Coronary artery (tissue), 2 donors: Measurements from ENCODE around the gene ACAP3.

Experiments used
- DNase-seq: peaks from one replicate; pipeline ENCODE4 v3.0.0-alpha.2; 2017; ENCODE audit warnings: low spot score
- H3K27ac ChIP-seq, 2 donors: fragments of 200-600 bp; sonication (generic); one replicate each; pipeline ENCODE4 v1.5.1; 2016 to 2019
- H3K4me3 ChIP-seq: fragments of 200-600 bp; sonication (generic); 2 replicates; pipeline ENCODE4 v1.5.1; 2016; ENCODE audit warnings: mild to moderate bottlenecking, moderate library complexity
- TF ChIP-seq, protein P1 (sequence below): fragments of 200-600 bp; sonication (generic); IDR thresholded peaks from one replicate; pipeline ENCODE4 v1.5.1; 2019; ENCODE audit warnings: antibody characterized with exemption

Gene ACAP3

DNA sequence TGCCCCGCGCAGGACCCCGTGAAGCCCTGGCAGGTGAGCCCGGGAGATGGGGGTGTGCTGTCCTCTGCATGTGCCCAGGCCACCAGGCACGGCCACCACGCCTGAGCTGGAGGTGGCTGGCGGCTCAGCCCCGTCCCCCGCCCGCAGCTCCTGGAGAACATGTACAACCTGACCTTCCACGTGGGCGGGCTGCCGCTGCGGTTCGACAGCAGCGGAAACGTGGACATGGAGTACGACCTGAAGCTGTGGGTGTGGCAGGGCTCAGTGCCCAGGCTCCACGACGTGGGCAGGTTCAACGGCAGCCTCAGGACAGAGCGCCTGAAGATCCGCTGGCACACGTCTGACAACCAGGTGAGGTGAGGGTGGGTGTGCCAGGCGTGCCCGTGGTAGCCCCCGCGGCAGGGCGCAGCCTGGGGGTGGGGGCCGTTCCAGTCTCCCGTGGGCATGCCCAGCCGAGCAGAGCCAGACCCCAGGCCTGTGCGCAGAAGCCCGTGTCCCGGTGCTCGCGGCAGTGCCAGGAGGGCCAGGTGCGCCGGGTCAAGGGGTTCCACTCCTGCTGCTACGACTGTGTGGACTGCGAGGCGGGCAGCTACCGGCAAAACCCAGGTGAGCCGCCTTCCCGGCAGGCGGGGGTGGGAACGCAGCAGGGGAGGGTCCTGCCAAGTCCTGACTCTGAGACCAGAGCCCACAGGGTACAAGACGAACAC lies 25.2 kb upstream of the ACAP3 start:
- H3K27ac ChIP-seq, result no peak overlapping the region
- TF ChIP-seq, protein P1, sequence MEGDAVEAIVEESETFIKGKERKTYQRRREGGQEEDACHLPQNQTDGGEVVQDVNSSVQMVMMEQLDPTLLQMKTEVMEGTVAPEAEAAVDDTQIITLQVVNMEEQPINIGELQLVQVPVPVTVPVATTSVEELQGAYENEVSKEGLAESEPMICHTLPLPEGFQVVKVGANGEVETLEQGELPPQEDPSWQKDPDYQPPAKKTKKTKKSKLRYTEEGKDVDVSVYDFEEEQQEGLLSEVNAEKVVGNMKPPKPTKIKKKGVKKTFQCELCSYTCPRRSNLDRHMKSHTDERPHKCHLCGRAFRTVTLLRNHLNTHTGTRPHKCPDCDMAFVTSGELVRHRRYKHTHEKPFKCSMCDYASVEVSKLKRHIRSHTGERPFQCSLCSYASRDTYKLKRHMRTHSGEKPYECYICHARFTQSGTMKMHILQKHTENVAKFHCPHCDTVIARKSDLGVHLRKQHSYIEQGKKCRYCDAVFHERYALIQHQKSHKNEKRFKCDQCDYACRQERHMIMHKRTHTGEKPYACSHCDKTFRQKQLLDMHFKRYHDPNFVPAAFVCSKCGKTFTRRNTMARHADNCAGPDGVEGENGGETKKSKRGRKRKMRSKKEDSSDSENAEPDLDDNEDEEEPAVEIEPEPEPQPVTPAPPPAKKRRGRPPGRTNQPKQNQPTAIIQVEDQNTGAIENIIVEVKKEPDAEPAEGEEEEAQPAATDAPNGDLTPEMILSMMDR, result no peak
- DNase-seq, result no peak
- no peak overlapping the region for H3K4me3 ChIP-seq

GRCh38 chr1:1332031-1332755 lies 24.5 kb upstream of the ACAP3 start:
- Histone ChIP-seq H3K4me3 (no peak overlapping the region), H3K27ac (no peak overlapping the region)
- TF ChIP-seq, protein P1, result no peak
- DNase-seq, result no peak

GRCh38 chr1:1331068-1331965 lies 23.6 kb upstream of the ACAP3 start, which contains the start of gene TAS1R3:
TAS1R3 (plus strand) TSS chr1:1331280; CDS start chr1:1331346, 66 bp downstream.
- no peak for DNase-seq
- Histone ChIP-seq H3K27ac (no peak within 1 kb of the TSS), H3K4me3 (no peak within 1 kb of the TSS)
- TF ChIP-seq, protein P1, result no peak

DNA sequence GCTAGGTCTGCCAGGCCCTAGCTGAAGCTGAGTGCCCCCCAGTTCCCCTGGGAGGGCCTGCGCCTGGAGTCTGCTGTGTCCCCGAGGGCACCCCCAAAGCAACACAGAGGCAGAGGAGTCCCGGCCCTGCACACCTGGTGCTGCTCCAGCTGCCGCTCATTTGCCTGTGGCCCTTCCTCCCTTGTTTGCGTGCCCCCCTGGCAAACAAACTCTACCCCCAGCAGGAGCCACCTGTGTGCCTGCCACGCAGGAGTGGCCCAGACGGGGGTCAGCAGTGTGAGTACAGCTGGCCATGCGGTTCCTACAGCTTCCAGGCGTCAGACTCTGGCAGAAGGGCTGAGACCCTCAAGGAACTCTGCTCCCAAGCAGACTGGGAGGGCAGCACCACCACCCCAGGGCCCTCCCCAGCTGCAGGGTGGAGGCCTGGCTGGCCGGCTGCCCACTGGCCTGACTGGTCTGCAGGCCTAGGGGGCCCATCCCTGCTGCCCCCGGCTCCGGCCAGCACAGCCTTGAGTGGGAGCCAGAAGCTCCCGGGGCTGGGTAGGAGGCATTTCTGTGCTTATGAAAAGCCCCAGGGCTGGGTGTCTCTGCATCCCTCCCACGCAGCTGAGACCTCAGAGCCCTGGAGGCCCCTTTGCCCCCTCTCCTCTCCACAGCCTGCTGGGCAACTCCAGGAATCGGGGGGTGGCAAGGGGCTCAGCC lies 22.8 kb upstream of the ACAP3 start:
- no peak overlapping the region for H3K4me3 ChIP-seq
- TF ChIP-seq, protein P1, result no peak
- DNase-seq, result no peak
- H3K27ac ChIP-seq, result no peak overlapping the region

DNA sequence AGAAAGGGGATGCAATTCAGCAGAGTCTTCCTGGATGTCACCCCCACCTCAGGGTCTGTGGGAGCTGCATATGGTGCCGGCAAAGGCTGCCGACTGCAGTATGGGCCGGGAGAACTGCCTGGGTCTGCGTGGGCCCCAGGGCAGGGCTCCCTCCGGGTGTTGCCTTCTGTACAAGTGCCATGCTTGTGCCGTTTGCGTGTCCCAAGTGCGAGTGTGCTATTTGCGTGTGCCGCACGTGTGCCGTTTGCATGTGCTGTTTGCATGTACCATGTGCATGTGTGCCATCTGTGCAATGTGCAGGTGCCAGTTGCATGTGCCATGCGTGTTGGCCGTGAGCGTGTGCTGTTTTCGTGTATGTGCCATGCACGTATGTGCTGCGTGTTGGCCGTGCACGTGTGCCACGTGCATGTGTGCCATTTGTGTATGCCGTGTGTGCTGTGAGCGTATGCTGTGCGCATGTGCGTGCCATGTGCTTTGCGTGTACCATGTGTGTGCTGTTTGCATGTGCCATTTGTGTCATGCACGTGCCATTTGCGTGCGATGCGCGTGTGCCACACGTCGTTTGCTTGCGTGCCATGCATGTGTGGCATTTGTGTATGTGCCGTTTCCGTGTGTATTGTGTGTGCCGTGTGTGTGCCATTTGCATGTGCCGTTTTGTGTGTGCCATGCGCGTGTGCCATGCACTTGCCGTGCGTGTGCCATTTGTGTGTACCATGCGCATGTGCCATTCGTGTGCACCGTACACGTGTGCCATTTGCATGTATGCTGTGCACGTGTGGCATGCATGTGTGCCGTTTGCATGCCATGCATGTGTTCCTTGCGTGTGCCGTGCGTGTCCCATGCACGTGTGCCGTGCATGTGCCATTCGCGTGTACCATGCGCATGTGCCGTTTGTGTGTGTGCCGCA lies 21.8 kb upstream of the ACAP3 start:
- no peak overlapping the region for H3K4me3 ChIP-seq
- DNase-seq, result no peak
- TF ChIP-seq, protein P1, result no peak
- H3K27ac ChIP-seq, result no peak overlapping the region

- no peak overlapping the region for H3K4me3 ChIP-seq
- DNase-seq, result no peak
- no peak overlapping the region for H3K27ac ChIP-seq
- TF ChIP-seq, protein P1, result no peak
Observed at GRCh38 chr1:1328254-1328653, 20.5 kb upstream of the ACAP3 start.
